Pons (tissue), 1 donor: Measurements from ENCODE around the gene GNB1L.

ENCODE experiments used
- DNase-seq: peaks from one replicate; pipeline ENCODE4 v3.0.0-alpha.2; 2016; ENCODE audit warnings: low spot score

Gene GNB1L

DNA sequence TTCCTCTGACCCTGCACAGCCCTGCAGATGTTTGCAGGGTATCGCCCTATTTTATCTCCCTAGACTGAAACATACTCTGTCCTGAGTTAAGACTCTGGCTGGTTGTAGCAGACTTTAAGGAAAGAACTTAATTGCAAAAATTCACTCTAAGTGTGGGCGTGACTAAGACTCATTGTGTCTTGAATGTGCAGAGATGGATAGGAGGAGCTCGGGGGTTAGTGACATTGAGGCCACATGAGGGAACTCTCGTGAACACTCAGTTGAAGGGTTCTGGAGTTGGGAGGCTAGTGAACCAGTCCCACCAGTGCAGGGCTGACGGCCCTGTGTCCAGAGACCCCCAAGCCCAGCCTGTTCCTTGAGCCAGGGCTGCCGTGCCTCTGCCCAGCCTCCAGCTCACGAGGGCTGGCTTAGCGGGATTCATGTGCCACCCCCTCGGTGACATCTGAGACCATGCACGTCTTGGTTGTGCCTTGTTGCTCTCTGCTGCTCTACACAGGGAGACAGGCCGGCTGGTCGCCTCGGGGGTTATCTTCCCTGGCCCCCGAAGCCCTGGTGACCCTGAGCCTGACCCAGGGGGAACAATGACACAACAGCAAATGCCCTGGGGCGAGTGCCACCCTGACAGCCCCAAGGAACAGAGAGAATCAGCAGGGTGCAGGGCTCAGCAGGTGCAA is 105.5 kb downstream of the GNB1L start:
- DNase-seq: no peak

DNA sequence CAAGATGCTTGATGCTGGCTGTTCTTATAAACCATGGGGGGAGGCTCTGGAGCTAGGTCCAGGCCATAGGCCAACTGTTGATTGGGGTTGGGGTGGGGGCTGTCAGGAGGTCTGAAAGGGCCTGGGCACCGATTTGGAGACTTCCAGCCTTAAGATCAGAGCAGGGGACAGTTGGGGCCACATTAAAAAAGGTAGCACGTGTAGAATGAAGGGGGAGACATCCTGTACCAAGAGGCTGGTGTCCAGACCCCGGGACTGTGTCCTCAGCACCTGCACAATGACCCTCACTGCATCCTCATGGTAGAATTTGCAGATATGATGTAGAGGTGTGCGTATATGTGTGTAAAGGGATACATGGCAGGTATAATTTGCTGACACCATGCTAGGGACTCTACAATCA is 106.5 kb downstream of the GNB1L start:
- DNase-seq: no peak

DNA sequence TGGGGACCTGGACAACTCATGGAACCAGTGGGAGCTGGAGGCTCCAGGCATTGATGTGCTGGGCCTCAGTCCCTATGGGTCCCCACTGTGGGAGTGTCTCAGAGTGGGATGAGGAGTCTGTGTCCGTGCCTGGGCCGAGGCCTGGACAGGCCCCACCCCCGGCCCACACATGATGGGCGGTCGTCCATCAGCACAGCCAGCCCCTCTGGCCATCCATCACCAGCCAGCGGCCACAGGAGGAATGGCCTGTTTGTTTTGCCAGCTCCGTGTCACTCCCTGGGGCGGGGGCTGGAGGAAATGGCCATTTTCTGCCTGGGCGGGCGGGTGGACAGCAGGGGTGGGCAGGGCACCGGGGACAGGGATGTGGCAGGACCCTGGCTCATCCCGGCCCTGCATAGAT is 107.1 kb downstream of the GNB1L start:
- no peak for DNase-seq

DNA sequence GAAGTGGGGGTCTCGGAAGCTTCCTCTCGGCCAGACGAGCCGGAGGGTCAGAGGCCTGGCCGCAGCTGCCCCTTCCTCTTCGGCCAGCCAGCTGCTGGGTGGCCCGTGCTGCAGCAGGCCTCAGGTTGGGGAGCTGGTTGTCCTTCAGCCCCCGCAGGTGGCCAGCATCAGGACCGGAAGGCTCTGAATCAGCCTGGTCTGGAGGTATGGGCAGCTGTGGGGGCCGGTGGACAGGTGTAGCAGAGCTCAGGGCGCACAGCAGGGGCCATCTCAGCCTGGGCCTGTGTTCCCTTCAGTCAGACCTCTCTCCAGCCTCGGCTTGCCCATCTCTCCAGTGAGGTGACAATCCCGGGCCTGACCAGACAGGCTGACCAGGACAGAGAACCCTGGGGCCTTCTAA is 107.9 kb downstream of the GNB1L start:
- DNase-seq: no peak

GRCh38 chr22:19745155-19746101 is 109.2 kb downstream of the GNB1L start:
- no peak for DNase-seq

GRCh38 chr22:19744350-19745006 is 110.2 kb downstream of the GNB1L start:
- no peak for DNase-seq

- DNase-seq: no peak
Observed at GRCh38 chr22:19743651-19744050, 111.0 kb downstream of the GNB1L start.

DNA sequence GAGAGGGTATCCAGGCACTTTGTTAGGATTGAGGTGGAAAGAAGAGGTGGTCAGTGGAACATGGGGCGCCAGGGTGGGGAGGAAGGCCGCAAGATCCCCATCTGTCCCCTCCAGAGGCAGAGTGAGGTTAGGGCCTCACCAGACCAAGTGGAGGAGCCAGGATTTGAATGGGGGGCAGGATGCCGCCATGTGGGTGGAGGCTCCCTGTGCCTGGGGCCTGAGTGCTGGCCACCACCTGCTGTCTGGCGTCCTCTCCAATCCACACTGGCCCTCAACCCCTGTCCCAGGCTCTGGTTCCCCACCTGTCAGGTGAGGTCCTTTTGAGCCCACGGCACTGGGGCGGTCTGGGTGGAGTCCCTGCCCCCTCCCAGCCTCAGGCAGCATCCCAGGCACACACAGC is 111.6 kb downstream of the GNB1L start:
- no peak for DNase-seq

- no peak for DNase-seq
Observed at GRCh38 chr22:19742160-19743066, 112.3 kb downstream of the GNB1L start.

DNA sequence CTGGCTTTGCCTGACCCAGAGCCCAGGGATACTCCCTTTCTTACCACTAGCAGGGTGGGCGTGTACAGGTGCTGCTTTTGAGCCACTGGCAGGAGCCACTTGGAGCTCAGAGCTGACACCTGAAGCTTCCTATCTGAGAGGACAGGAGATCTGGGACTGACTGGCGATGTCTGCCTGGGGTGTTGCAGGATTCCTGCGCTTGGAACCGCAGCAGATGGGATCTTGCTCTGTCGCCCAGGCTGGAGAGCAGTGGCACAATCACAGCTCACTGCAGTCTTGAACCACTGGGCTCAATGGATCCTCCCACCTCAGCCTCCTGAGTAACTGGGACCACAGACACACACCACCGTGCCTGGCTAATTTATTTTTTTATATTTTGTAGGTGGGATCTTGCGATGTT is 113.6 kb downstream of the GNB1L start:
- DNase-seq: no peak

DNA sequence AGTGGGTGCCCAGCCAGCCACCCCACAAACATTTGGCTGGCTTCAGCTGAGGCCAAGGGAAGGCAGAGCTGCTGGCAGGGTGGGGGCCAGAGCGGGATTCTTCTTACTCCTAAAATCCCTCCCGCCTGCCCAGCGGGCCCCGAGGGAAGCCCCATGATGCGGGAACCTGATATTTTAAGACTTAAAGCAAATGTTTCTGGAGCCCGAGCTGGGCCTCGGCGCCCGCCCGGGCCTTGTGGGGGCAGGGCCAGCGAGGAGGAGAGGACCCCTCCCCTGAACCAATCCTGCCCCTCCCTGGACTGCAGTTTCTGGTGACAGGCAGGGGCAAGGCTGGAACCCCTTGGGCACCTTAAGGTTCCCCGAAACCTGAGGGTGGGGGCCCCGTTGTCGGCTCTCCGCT is 114.1 kb downstream of the GNB1L start:
- no peak for DNase-seq

GRCh38 chr22:19739911-19740449 is 114.7 kb downstream of the GNB1L start:
- DNase-seq: no peak

DNA sequence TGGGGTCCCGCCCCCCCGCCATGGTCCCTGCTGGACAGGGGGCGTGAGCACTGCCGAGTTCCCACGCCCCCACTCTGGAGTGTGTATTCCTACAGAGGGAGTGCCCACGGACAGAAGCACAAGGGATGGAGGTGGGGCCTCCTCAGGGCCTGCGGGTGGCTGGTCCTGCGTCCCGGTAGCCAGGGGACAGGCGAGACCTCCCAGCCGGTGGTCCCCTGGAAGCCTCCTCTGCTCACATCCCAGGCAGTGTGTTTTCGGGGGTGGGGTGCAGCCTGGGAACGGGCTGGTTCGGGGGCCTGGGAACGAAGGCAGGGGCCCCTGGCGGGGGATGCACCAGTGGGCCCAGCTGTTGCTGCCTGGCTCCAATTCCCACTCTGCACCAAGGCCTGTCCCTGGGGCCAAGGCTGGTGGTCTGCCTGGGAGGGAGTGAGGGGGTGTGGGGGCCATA is 115.2 kb downstream of the GNB1L start:
- DNase-seq: no peak

DNA sequence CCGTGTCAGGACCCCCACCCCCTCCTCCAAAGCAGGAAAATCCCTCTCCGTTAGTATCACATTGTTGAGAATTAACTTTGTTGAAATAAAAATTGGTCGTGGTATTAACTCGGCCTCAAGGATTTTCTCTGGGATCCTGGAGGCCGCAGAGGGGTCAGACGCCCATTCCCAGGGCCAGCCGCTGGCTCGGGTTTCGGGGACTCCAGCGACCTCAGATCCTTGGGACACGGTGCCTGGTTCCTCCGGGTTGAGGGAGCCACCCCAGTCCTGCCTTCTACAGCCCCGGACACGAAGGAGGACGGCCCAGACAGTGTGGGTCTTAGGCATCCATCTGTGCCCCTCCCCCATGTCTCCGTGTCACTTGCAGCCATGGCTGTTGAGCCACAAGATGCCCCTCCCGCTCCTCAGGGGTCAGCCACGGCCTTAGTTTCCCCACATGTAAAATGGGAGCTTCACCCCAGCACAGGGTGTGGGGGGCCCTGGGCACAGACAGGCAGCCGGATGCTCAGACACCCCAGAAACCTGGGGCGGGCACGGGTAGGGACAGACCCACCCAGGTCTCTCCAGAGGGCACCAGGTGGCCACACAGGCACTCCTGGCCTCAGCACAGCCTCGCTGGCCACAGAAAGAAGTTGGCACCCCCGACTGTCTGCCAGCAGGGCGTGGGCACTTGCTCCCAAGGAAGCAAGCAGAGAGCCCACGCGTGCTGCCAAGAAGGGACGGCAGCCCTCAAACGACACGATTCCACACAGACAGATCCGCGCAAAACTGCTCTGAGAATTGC is 115.8 kb downstream of the GNB1L start:
- no peak for DNase-seq

- no peak for DNase-seq
Observed at GRCh38 chr22:19737846-19738663, 116.6 kb downstream of the GNB1L start.

- no peak for DNase-seq
Observed at GRCh38 chr22:19735665-19736510, 118.8 kb downstream of the GNB1L start.

DNA sequence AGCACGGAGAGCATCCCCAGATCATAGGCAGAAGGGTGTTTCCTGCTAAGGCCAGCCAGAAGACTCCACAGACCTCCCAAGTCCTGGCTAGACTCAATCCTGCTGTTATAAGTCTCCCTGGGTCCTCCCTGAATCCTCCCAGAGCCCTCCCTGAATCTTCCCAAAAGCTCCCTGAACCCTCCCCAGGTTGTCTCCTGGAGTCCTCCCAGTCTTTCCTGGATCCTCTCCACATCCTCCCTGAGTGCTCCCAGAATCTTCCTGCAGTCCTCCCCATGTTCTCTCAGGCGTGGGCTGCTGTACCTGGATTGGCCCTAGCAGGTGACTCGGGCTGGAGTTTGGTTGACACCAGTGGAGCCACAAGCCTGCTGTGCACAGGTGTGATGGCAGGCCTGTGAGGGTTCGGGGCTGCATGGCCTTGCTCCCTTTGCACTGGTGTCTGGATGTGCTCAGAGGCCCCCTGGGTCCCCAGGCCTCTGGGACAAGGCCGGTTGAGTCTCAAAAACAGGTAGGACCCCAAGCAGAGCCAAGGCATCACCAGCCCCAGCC is 119.8 kb downstream of the GNB1L start:
- no peak for DNase-seq

DNA sequence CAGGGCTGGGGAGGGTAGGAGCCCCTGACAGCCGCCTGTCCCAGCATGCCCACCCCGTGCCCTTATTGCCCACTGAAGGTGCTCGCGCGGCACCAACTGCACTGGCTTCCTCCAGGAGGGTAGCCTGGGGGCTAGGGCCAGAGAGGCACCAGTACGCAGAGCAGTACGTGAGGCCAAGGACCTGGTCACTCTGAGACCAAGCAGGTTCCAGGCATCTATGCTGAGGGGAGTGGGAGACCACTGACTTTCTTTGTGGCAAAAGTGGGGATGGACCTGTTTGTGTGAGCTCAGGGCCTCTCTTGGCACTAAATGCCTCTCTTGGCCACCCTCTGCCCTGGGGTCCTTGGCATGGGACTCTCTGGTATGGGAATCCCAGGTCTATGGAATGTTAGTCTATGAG is 120.5 kb downstream of the GNB1L start:
- DNase-seq: no peak
